Natural killer cell (primary cell): ENCODE data around the gene CCL21. TPM values are rescaled to one million over a fixed set of nuclear protein-coding genes. Genes with fewer than 3 reads are reported as not detected.

Source experiments
- ATAC-seq, 3 donors: fragments of 150-1000 bp in 2 of 3; fragments of 200-7000 bp in 1 of 3; cut with Tn5 transposase; 1 replicate in 1 of 3; 2 replicates in 2 of 3; pipeline ENCODE4 v1.10.0; 2021; ENCODE audit warnings: mild to moderate bottlenecking in 2 of 3, moderate library complexity in 2 of 3
- DNase-seq, 2 donors: peaks; one replicate each; pipeline versions ENCODE4 v3.0.0 to v3.0.0-alpha.2; 2013 to 2021; ENCODE audit warnings: mixed read lengths in 1 of 2
- H3K27ac ChIP-seq: one replicate; pipeline ENCODE4 v1.5.1; 2013; ENCODE audit warnings: mild to moderate bottlenecking, low read length
- H3K27me3 ChIP-seq: one replicate; pipeline ENCODE4 v1.6.1; 2013; ENCODE audit warnings: low read length; ENCODE audit not compliant: control insufficient read depth, insufficient read depth
- H3K36me3 ChIP-seq: one replicate; pipeline ENCODE4 v1.6.1; 2013; ENCODE audit warnings: low read length; ENCODE audit not compliant: control insufficient read depth, insufficient read depth
- H3K4me1 ChIP-seq: one replicate; pipeline ENCODE4 v1.6.1; 2013; ENCODE audit warnings: low read length; ENCODE audit not compliant: control insufficient read depth, insufficient read depth
- H3K4me3 ChIP-seq: one replicate; pipeline ENCODE4 v1.5.1; 2013; ENCODE audit warnings: low read length
- H3K9me3 ChIP-seq: one replicate; pipeline ENCODE4 v1.6.1; 2013; ENCODE audit warnings: low read length; ENCODE audit not compliant: control insufficient read depth, insufficient read depth
- H3K27ac Mint-ChIP-seq, 2 donors: one replicate each; pipeline ENCODE4 v1.8.0; 2022; ENCODE audit warnings: mild to moderate bottlenecking in 2 of 2, mixed read lengths in 2 of 2, moderate library complexity in 1 of 2
- H3K27me3 Mint-ChIP-seq, 2 donors: one replicate each; pipeline ENCODE4 v1.8.0; 2022; ENCODE audit warnings: low read depth in 2 of 2, mixed read lengths in 2 of 2
- H3K36me3 Mint-ChIP-seq: one replicate; pipeline ENCODE4 v1.8.0; 2022; ENCODE audit warnings: mixed read lengths
- H3K4me1 Mint-ChIP-seq, 2 donors: one replicate each; pipeline ENCODE4 v1.8.0; 2022; ENCODE audit warnings: mixed read lengths in 2 of 2
- H3K4me3 Mint-ChIP-seq: one replicate; pipeline ENCODE4 v1.8.0; 2022; ENCODE audit warnings: mild to moderate bottlenecking, moderate library complexity, mixed read lengths
- H3K9me3 Mint-ChIP-seq, 2 donors: one replicate each; pipeline ENCODE4 v1.8.0; 2022; ENCODE audit warnings: mixed read lengths in 2 of 2
- WGBS: methylation state at CpG from one replicate; pipeline ENCODE4 v1.1.7; 2013; ENCODE audit warnings: missing lambda C conversion rate; ENCODE audit not compliant: insufficient coverage; 5-methylcytosine and 5-hydroxymethylcytosine counted together
- intact Hi-C: fragments of 100-400 bp; cut with micrococcal nuclease; formaldehyde crosslinking; loops from one replicate; pipeline ENCODE4 v1.14.2; 2022
- total RNA-seq, 4 donors: library from RNA; stranded (reverse); fragments of 120-200 nt in 1 of 4; gene quantifications; one replicate each; pipeline versions ENCODE4 v1.2.3 to v1.2.4, GENCODE V29; 2013 to 2022
- TF ChIP-seq, protein P1 (sequence below): fragments of 200-600 bp; IDR thresholded peaks from one replicate; pipeline ENCODE4 v1.8.0; 2022; ENCODE audit warnings: antibody characterized with exemption

The CCL21 gene
- total RNA-seq, 3 donors from 2014 or later (not counting 1 experiment from before 2014, with no cell fraction given) = not detected

DNA sequence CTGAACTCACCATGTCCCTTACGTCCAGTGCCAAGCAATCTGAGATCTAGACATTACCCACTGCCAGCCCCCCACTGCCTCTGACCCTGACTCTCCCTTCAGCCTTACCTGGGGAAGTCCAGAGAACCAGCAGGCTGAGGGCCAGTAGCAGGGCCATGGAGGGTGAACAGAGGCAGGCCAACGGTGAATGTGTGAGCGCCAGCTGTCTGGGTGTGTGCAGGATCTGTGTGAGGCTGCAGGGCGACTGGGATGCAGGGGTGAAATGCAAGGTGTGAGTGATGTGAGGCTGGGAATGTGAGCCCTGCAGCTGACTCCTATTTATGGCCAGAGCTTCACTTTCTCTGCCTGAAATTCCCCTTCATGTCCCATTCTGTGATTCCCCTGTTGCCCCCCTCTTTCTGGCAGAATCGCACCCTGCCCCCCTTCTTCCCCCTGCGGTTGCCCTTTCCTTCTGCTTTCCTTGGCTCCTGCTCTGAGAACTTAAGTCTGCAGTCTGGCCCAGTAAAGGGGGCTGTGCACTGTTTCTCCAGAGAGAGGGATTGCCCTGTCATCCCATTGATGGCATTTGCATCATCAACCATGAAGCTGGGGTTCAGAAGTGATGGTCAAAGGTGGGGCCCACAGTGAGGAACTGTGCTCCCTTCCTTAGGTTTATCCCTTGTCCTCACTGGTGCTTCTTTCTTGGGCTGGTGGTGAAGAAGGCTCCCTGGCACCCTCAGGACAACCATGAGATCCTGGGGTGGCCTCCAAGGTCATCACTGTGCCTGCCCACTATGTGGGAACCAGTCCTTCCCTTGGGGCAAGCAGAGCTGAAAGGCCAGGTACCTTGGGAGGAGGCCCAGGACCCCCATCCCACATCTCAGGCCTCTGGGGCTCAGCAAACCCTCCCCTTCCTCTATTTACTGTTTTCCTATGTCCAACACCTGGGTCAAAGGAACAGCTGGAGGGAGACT, 18.7 kb downstream of the CCL21 start, which contains the start of gene CCL19:
TSS of gene CCL19 (minus strand) at position 294 of the 953 bp plus-strand sequence. CDS start at position 157, 137 bp downstream.
- ATAC-seq (no peak), DNase-seq (no peak)
- Histone ChIP-seq H3K4me3 (no peak within 1 kb of the TSS), H3K36me3 (no peaks in the 10 kb centered on the region), H3K4me1 (no peaks in the 10 kb centered on the region), H3K27me3 (no peaks in the 10 kb centered on the region), H3K9me3 (no peaks in the 10 kb centered on the region), H3K27ac (no peak within 1 kb of the TSS)
- no peak within 1 kb of the TSS for H3K4me3 Mint-ChIP-seq
- H3K27ac Mint-ChIP-seq = no peak within 1 kb of the TSS
- H3K36me3 Mint-ChIP-seq = no peaks in the 10 kb centered on the region
- no peaks in the 10 kb centered on the region for H3K9me3 Mint-ChIP-seq
- WGBS = 47% methylated on average over 6 of the region's 6 CpGs
- H3K27me3 Mint-ChIP-seq = peaks cover 0 to 8% of the 10 kb centered on the region in 2 donors
- TF ChIP-seq, protein P1, sequence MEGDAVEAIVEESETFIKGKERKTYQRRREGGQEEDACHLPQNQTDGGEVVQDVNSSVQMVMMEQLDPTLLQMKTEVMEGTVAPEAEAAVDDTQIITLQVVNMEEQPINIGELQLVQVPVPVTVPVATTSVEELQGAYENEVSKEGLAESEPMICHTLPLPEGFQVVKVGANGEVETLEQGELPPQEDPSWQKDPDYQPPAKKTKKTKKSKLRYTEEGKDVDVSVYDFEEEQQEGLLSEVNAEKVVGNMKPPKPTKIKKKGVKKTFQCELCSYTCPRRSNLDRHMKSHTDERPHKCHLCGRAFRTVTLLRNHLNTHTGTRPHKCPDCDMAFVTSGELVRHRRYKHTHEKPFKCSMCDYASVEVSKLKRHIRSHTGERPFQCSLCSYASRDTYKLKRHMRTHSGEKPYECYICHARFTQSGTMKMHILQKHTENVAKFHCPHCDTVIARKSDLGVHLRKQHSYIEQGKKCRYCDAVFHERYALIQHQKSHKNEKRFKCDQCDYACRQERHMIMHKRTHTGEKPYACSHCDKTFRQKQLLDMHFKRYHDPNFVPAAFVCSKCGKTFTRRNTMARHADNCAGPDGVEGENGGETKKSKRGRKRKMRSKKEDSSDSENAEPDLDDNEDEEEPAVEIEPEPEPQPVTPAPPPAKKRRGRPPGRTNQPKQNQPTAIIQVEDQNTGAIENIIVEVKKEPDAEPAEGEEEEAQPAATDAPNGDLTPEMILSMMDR = no peak
- no peaks in the 10 kb centered on the region for H3K4me1 Mint-ChIP-seq
- intact Hi-C loops = no loop called here

DNA sequence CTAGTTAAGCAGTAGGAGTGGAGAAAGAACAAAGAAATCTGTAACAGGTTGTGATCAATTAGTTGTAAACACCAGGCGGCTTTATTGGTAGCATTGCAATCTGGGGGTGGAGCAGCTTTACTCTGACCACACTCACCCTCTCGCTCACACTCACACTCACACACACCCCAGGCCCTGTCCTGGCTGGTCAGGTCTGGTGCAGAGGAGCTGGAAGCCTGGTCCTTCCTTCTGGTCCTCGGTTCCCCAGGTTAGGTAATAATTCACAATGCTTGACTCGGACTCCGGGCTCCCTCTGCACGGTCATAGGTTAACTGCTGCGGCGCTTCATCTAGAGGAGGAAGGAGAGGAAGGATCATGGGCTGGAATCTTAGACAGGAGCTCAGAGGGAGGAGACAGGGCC, 20.4 kb downstream of the CCL21 start:
- TF ChIP-seq, protein P1 = no peak
- no peak for ATAC-seq
- no peak overlapping the region for H3K27ac ChIP-seq
- intact Hi-C loops = no loop called here
- H3K4me1 Mint-ChIP-seq = peaks cover 8 to 10% of the 10 kb centered on the region in 2 donors
- H3K4me3 Mint-ChIP-seq = no peak overlapping the region
- 95% methylated on average over 7 of the region's 8 CpGs for WGBS
- no peak overlapping the region for H3K4me3 ChIP-seq
- no peaks in the 10 kb centered on the region for H3K27me3 ChIP-seq
- H3K9me3 ChIP-seq = no peaks in the 10 kb centered on the region
- H3K36me3 ChIP-seq = no peaks in the 10 kb centered on the region
- H3K4me1 ChIP-seq = no peaks in the 10 kb centered on the region
- H3K27ac Mint-ChIP-seq = no peak overlapping the region
- H3K27me3 Mint-ChIP-seq = peaks cover 0 to 3% of the 10 kb centered on the region in 2 donors
- no peak for DNase-seq
- no peaks in the 10 kb centered on the region for H3K9me3 Mint-ChIP-seq
- no peaks in the 10 kb centered on the region for H3K36me3 Mint-ChIP-seq

DNA sequence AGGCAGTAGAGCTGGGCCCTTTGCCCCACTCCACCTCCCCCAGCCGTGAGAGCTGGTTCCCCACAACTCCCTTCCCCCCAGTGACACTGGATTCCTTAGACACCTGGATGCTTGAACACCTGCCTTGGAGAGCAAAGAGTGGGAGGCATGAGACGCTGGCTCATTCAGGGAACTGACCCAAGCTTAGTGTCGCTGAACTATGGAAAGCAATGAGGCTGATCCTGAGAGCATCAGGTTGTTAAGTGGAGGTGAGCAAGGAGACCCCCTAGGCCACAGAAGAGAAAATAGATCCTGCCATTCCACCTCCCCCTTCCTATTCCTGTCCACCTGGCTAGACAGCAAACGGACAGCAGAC, 20.8 kb downstream of the CCL21 start:
- no peak overlapping the region for H3K27ac ChIP-seq
- H3K9me3 ChIP-seq = no peaks in the 10 kb centered on the region
- DNase-seq = no peak
- H3K4me3 Mint-ChIP-seq = no peak overlapping the region
- intact Hi-C loops = no loop called here
- no peaks in the 10 kb centered on the region for H3K36me3 ChIP-seq
- no peak overlapping the region for H3K27ac Mint-ChIP-seq
- TF ChIP-seq, protein P1 = no peak
- no peak for ATAC-seq
- H3K36me3 Mint-ChIP-seq = no peaks in the 10 kb centered on the region
- no peaks in the 10 kb centered on the region for H3K27me3 ChIP-seq
- H3K4me1 Mint-ChIP-seq = peaks cover 8 to 10% of the 10 kb centered on the region in 2 donors
- H3K4me1 ChIP-seq = no peaks in the 10 kb centered on the region
- 79% methylated on average over 4 of the region's 4 CpGs for WGBS
- H3K27me3 Mint-ChIP-seq = peaks cover 0 to 3% of the 10 kb centered on the region in 2 donors
- H3K4me3 ChIP-seq = no peak overlapping the region
- H3K9me3 Mint-ChIP-seq = no peaks in the 10 kb centered on the region
